GM12878 (cell line): ENCODE data around the gene PLPPR1. TPM values are rescaled to one million over a fixed set of nuclear protein-coding genes. Genes with fewer than 3 reads are reported as not detected.

Experiments used
- ATAC-seq: fragments of 200-7000 bp; cut with Tn5 transposase; 3 replicates; pipeline ENCODE4 v1.9.1; 2020; ENCODE audit warnings: mild to moderate bottlenecking, moderate library complexity
- BruUV-seq: library from RNA; stranded (reverse); fragments of 400-500 nt; replicated peaks from 2 replicates; lab custom pipeline; 2021; lab: Mats Ljungman, UMichigan
- CTCF ChIA-PET: fragments of 300-600 bp; sonication (Branson Sonifier 250); formaldehyde crosslinking; extraction: SDS; loops from one replicate; lab custom pipeline; 2021; ENCODE audit warnings: inconsistent platforms; lab: Yijun Ruan, JAX
- POLR2A ChIA-PET: fragments of 350-600 bp; formaldehyde crosslinking; extraction: SDS; loops from one replicate; lab custom pipeline; 2021; ENCODE audit warnings: inconsistent platforms; lab: Charles Lee
- RAD21 ChIA-PET: fragments of 300-600 bp; sonication (Branson Sonifier 250); formaldehyde crosslinking; loops from one replicate; lab custom pipeline; 2023; ENCODE audit warnings: antibody characterized with exemption; ENCODE audit not compliant: unreplicated experiment; lab: Charles Lee
- SMC1A ChIA-PET: fragments of 300-600 bp; sonication (Branson Sonifier 250); formaldehyde crosslinking; loops from one replicate; lab custom pipeline; 2023; ENCODE audit not compliant: unreplicated experiment, uncharacterized antibody; lab: Charles Lee
- DNase-seq: peaks from one replicate; pipeline ENCODE4 v3.0.0-alpha.2; 2011; ENCODE audit warnings: low read depth, low spot score
- FAIRE-seq: peaks from 3 replicates; lab custom pipeline; 2011; peaks lifted over from hg19 to GRCh38; lab: Jason Lieb, UNC
- H2AFZ ChIP-seq: 2 replicates; pipeline ENCODE4 v1.6.0; 2011; ENCODE audit warnings: low read depth, low read length, control low read depth; ENCODE audit not compliant: control insufficient read depth
- H3K27ac ChIP-seq: 2 replicates; pipeline ENCODE4 v1.5.1; 2011; ENCODE audit warnings: control low read depth; ENCODE audit not compliant: control insufficient read depth, insufficient read depth
- H3K27me3 ChIP-seq, 2 experiments: replicated peaks in 1 of 2; 2 replicates each; pipeline versions ENCODE4 v1.6.0 to v1.6.1; 2011; ENCODE audit warnings: low read length in 1 of 2; ENCODE audit not compliant: control insufficient read depth in 2 of 2, insufficient read depth in 2 of 2
- H3K36me3 ChIP-seq, 2 experiments: 2 replicates each; pipeline ENCODE4 v1.5.1; 2011; ENCODE audit warnings: low read length in 1 of 2; ENCODE audit not compliant: control insufficient read depth in 2 of 2, insufficient read depth in 2 of 2
- H3K4me1 ChIP-seq: 2 replicates; pipeline ENCODE4 v1.6.1; 2011; ENCODE audit warnings: mild to moderate bottlenecking, low read length, moderate library complexity, mixed read lengths; ENCODE audit not compliant: control insufficient read depth, insufficient read depth
- H3K4me2 ChIP-seq: 2 replicates; pipeline ENCODE4 v1.6.0; 2011; ENCODE audit warnings: control low read depth; ENCODE audit not compliant: control insufficient read depth, insufficient read depth
- H3K4me3 ChIP-seq: fragments of 200-600 bp; sonication (generic); 2 replicates; pipeline ENCODE4 v1.5.1; 2016
- H3K79me2 ChIP-seq: 2 replicates; pipeline ENCODE4 v1.6.0; 2011; ENCODE audit warnings: low read length; ENCODE audit not compliant: control insufficient read depth, insufficient read depth
- H3K9ac ChIP-seq: 2 replicates; pipeline ENCODE4 v1.8.0; 2011; ENCODE audit warnings: low read length, control low read depth, mixed read lengths; ENCODE audit not compliant: control insufficient read depth, insufficient read depth
- H3K9me3 ChIP-seq: replicated peaks from 3 replicates; pipeline ENCODE4 v1.5.1; 2011; ENCODE audit warnings: mild to moderate bottlenecking, low read length; ENCODE audit not compliant: control insufficient read depth, insufficient read depth
- H4K20me1 ChIP-seq: 2 replicates; pipeline ENCODE4 v1.6.0; 2011; ENCODE audit not compliant: control insufficient read depth, insufficient read depth
- in situ Hi-C: fragments of 300-500 bp; cut with MboI; formaldehyde crosslinking; loops from 9 replicates; pipeline ENCODE4 v1.14.3; 2018; ENCODE audit warnings: mixed read lengths
- intact Hi-C: fragments of 100-400 bp; cut with micrococcal nuclease; formaldehyde crosslinking; loops from one replicate; pipeline ENCODE4 v1.14.2; 2022; ENCODE audit not compliant: unreplicated experiment
- polyA plus RNA-seq, 11 experiments: library from polyadenylated mRNA; depleted of rRNA in 4 of 11; unstranded in 6 of 11; stranded (reverse) in 5 of 11; fragments of >200 nt; fragmentation: Nextera tagmentation in 4 of 11; fragmentation: Illumina TruSeq in 1 of 11; extraction: Ambion mirVana in 4 of 11; extraction: Trizol in 1 of 11; gene quantifications; 1 replicate in 1 of 11; 2 replicates in 10 of 11; pipeline versions ENCODE4 v1.2.1 to v1.2.3, GENCODE V29; 2011 to 2016; ENCODE audit warnings: inconsistent platforms in 2 of 11, missing spikeins in 2 of 11, low read depth in 1 of 11
- total RNA-seq, 4 experiments: library from RNA; depleted of rRNA in 3 of 4; stranded (reverse); fragments of >200 nt in 3 of 4; fragmentation: Illumina TruSeq in 1 of 4; extraction: Trizol in 1 of 4; gene quantifications; 2 replicates each; pipeline versions ENCODE4 v1.2.1 to v1.2.3, GENCODE V29; 2013 to 2021
- TF ChIP-seq, protein P1 (sequence below): IDR thresholded peaks from 2 replicates; pipeline ENCODE4 v1.6.1; 2012; ENCODE audit warnings: low read depth, low read length, improper control_type of control experiment
- TF ChIP-seq, protein P2 (sequence below): fragments of 450-650 bp; IDR thresholded peaks from 2 replicates; pipeline ENCODE4 v1.6.1; 2018; ENCODE audit warnings: borderline replicate concordance, mild to moderate bottlenecking; ENCODE audit not compliant: partially characterized antibody

The PLPPR1 gene
- total and polyA plus RNA-seq, 10 of the 15 experiments (the other 5 are each of a cell fraction or from before 2014, with no cell fraction given), result 0.69 TPM; not detected in 9

- FAIRE-seq, result no peak
- RAD21 ChIA-PET, result no interaction called here
- no peaks in the 10 kb centered on the region for H4K20me1 ChIP-seq
Measured at GRCh38 chr9:101093620-101094019, 65.1 kb downstream of the PLPPR1 start.

More at GRCh38 chr9:101093620-101094019, 65.1 kb downstream of the PLPPR1 start:
- DNase-seq (no peak), ATAC-seq (no peak)
- no peaks in the 10 kb centered on the region for H3K4me1 ChIP-seq
- intact Hi-C loops (no loop called here), in situ Hi-C loops (no loop called here)
- H3K36me3 ChIP-seq, result no peaks in the 10 kb centered on the region
- no peaks in the 10 kb centered on the region for H3K9me3 ChIP-seq
- no peaks in the 10 kb centered on the region for H3K79me2 ChIP-seq
- H3K27me3 ChIP-seq, result no peaks in the 10 kb centered on the region; a peak in 1 of 4 replicates
- no peak overlapping the region for H3K9ac ChIP-seq
- H3K4me2 ChIP-seq, result no peak overlapping the region
- H3K27ac ChIP-seq, result no peak overlapping the region
- no TSS peak for BruUV-seq
- TF ChIP-seq, protein P1, sequence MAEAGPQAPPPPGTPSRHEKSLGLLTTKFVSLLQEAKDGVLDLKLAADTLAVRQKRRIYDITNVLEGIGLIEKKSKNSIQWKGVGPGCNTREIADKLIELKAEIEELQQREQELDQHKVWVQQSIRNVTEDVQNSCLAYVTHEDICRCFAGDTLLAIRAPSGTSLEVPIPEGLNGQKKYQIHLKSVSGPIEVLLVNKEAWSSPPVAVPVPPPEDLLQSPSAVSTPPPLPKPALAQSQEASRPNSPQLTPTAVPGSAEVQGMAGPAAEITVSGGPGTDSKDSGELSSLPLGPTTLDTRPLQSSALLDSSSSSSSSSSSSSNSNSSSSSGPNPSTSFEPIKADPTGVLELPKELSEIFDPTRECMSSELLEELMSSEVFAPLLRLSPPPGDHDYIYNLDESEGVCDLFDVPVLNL, result no peak
- TF ChIP-seq, protein P2, sequence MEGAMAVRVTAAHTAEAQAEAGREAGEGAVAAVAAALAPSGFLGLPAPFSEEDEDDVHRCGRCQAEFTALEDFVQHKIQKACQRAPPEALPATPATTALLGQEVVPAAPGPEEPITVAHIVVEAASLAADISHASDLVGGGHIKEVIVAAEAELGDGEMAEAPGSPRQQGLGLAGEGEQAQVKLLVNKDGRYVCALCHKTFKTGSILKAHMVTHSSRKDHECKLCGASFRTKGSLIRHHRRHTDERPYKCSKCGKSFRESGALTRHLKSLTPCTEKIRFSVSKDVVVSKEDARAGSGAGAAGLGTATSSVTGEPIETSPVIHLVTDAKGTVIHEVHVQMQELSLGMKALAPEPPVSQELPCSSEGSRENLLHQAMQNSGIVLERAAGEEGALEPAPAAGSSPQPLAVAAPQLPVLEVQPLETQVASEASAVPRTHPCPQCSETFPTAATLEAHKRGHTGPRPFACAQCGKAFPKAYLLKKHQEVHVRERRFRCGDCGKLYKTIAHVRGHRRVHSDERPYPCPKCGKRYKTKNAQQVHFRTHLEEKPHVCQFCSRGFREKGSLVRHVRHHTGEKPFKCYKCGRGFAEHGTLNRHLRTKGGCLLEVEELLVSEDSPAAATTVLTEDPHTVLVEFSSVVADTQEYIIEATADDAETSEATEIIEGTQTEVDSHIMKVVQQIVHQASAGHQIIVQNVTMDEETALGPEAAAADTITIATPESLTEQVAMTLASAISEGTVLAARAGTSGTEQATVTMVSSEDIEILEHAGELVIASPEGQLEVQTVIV, result no peak
- ChIA-PET CTCF (interaction anchor here (1.9 kb wide), 1 partner anchor 25 kb away, joined by 6 read pairs; no protein-coding TSS in a partner anchor), SMC1A (interaction anchor here (0.6 kb wide), 1 partner anchor 8 kb away, joined by 3 read pairs; no protein-coding TSS in a partner anchor), POLR2A (no interaction called here)
- no peak overlapping the region for H3K4me3 ChIP-seq
- H2AFZ ChIP-seq, result no peak overlapping the region
